ENCODE measurements around the gene MAP3K20. TPM values are rescaled to one million over a fixed set of nuclear protein-coding genes. Genes with fewer than 3 reads are reported as not detected.

MAP3K20 gene
- total and polyA plus RNA-seq, 2 experiments from 2014 or later = 7.6 to 9.6 TPM

DNA sequence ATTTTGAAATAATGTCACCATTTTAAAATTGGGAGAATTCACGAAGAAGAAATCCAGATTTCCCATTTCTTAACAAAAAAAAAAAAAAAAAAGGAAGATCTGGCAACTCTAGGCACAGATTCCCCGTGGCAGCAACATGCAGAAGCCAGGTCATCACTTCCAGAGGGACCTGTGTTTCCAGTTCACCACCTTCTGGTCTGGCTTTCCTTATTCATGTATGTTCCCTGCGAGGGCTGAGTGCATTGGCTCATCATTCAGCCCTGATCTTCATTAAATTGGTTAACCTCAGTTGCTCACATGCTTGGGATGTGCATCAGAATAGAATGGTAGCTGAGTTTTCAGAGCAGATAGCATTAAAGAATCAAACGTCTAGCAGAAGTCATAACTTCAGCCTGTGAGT, 25.0 kb upstream of the MAP3K20 start:
- Histone ChIP-seq H4K20me1 (replicated peaks; ENCODE audit: insufficient read depth) (no peaks in the 10 kb centered on the region), H3K4me1 (ENCODE audit: insufficient read depth) (peaks cover 4% of the 10 kb centered on the region; the same call in 1 of the 2 replicates), H3K27ac (ENCODE audit: low read depth) (no peak overlapping the region), H3K36me3 (ENCODE audit: insufficient read depth) (no peaks in the 10 kb centered on the region), H3K4me3 (no peak overlapping the region), H3K9me2 (ENCODE audit: insufficient read depth) (no peaks in the 10 kb centered on the region), H3K79me2 (replicated peaks; ENCODE audit: insufficient read depth) (no peaks in the 10 kb centered on the region), H2AFZ (no peak overlapping the region), H3F3A (replicated peaks; ENCODE audit: low read depth) (no peaks in the 10 kb centered on the region), H3K4me2 (no peak overlapping the region), H3K27me3 (ENCODE audit: insufficient read depth) (no peaks in the 10 kb centered on the region)
- H3K9me3 Mint-ChIP-seq = no peaks in the 10 kb centered on the region
- H3K36me3 Mint-ChIP-seq (ENCODE audit: low read depth) = no peaks in the 10 kb centered on the region
- no peak for ATAC-seq
- TF ChIP-seq, protein P1, sequence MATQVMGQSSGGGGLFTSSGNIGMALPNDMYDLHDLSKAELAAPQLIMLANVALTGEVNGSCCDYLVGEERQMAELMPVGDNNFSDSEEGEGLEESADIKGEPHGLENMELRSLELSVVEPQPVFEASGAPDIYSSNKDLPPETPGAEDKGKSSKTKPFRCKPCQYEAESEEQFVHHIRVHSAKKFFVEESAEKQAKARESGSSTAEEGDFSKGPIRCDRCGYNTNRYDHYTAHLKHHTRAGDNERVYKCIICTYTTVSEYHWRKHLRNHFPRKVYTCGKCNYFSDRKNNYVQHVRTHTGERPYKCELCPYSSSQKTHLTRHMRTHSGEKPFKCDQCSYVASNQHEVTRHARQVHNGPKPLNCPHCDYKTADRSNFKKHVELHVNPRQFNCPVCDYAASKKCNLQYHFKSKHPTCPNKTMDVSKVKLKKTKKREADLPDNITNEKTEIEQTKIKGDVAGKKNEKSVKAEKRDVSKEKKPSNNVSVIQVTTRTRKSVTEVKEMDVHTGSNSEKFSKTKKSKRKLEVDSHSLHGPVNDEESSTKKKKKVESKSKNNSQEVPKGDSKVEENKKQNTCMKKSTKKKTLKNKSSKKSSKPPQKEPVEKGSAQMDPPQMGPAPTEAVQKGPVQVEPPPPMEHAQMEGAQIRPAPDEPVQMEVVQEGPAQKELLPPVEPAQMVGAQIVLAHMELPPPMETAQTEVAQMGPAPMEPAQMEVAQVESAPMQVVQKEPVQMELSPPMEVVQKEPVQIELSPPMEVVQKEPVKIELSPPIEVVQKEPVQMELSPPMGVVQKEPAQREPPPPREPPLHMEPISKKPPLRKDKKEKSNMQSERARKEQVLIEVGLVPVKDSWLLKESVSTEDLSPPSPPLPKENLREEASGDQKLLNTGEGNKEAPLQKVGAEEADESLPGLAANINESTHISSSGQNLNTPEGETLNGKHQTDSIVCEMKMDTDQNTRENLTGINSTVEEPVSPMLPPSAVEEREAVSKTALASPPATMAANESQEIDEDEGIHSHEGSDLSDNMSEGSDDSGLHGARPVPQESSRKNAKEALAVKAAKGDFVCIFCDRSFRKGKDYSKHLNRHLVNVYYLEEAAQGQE (IDR thresholded peaks at IDR 0.05; ENCODE audit: unreplicated experiment) = no peak
- TF ChIP-seq JUNB (IDR thresholded peaks at IDR 0.05; ENCODE audit: unreplicated experiment) (no peak), NANOG (IDR thresholded peaks at IDR 0.05; ENCODE audit: borderline replicate concordance) (no peak), POLR2AphosphoS5 (IDR thresholded peaks at IDR 0.05; ENCODE audit: low read depth) (no peak), EZH2 (IDR thresholded peaks at IDR 0.05; ENCODE audit: low read depth, unreplicated experiment) (no peak), ZNF114 (CRISPR knock-in tag; IDR thresholded peaks at IDR 0.05) (no peak), CREB1 (CRISPR knock-in tag; IDR thresholded peaks at IDR 0.05; ENCODE audit: low read depth) (no peak), STAT1 (IDR thresholded peaks at IDR 0.05; ENCODE audit: unreplicated experiment) (no peak), EZH2phosphoT487 (IDR thresholded peaks at IDR 0.05; ENCODE audit: unreplicated experiment) (no peak), ZNF331 (CRISPR knock-in tag; IDR thresholded peaks at IDR 0.05; ENCODE audit: low read depth) (no peak)
- TF ChIP-seq, protein P2, sequence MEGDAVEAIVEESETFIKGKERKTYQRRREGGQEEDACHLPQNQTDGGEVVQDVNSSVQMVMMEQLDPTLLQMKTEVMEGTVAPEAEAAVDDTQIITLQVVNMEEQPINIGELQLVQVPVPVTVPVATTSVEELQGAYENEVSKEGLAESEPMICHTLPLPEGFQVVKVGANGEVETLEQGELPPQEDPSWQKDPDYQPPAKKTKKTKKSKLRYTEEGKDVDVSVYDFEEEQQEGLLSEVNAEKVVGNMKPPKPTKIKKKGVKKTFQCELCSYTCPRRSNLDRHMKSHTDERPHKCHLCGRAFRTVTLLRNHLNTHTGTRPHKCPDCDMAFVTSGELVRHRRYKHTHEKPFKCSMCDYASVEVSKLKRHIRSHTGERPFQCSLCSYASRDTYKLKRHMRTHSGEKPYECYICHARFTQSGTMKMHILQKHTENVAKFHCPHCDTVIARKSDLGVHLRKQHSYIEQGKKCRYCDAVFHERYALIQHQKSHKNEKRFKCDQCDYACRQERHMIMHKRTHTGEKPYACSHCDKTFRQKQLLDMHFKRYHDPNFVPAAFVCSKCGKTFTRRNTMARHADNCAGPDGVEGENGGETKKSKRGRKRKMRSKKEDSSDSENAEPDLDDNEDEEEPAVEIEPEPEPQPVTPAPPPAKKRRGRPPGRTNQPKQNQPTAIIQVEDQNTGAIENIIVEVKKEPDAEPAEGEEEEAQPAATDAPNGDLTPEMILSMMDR (conservative IDR thresholded peaks at IDR 0.05; ENCODE audit: low read depth in 2 of 2) = no peak
- TF ChIP-seq, protein P3, sequence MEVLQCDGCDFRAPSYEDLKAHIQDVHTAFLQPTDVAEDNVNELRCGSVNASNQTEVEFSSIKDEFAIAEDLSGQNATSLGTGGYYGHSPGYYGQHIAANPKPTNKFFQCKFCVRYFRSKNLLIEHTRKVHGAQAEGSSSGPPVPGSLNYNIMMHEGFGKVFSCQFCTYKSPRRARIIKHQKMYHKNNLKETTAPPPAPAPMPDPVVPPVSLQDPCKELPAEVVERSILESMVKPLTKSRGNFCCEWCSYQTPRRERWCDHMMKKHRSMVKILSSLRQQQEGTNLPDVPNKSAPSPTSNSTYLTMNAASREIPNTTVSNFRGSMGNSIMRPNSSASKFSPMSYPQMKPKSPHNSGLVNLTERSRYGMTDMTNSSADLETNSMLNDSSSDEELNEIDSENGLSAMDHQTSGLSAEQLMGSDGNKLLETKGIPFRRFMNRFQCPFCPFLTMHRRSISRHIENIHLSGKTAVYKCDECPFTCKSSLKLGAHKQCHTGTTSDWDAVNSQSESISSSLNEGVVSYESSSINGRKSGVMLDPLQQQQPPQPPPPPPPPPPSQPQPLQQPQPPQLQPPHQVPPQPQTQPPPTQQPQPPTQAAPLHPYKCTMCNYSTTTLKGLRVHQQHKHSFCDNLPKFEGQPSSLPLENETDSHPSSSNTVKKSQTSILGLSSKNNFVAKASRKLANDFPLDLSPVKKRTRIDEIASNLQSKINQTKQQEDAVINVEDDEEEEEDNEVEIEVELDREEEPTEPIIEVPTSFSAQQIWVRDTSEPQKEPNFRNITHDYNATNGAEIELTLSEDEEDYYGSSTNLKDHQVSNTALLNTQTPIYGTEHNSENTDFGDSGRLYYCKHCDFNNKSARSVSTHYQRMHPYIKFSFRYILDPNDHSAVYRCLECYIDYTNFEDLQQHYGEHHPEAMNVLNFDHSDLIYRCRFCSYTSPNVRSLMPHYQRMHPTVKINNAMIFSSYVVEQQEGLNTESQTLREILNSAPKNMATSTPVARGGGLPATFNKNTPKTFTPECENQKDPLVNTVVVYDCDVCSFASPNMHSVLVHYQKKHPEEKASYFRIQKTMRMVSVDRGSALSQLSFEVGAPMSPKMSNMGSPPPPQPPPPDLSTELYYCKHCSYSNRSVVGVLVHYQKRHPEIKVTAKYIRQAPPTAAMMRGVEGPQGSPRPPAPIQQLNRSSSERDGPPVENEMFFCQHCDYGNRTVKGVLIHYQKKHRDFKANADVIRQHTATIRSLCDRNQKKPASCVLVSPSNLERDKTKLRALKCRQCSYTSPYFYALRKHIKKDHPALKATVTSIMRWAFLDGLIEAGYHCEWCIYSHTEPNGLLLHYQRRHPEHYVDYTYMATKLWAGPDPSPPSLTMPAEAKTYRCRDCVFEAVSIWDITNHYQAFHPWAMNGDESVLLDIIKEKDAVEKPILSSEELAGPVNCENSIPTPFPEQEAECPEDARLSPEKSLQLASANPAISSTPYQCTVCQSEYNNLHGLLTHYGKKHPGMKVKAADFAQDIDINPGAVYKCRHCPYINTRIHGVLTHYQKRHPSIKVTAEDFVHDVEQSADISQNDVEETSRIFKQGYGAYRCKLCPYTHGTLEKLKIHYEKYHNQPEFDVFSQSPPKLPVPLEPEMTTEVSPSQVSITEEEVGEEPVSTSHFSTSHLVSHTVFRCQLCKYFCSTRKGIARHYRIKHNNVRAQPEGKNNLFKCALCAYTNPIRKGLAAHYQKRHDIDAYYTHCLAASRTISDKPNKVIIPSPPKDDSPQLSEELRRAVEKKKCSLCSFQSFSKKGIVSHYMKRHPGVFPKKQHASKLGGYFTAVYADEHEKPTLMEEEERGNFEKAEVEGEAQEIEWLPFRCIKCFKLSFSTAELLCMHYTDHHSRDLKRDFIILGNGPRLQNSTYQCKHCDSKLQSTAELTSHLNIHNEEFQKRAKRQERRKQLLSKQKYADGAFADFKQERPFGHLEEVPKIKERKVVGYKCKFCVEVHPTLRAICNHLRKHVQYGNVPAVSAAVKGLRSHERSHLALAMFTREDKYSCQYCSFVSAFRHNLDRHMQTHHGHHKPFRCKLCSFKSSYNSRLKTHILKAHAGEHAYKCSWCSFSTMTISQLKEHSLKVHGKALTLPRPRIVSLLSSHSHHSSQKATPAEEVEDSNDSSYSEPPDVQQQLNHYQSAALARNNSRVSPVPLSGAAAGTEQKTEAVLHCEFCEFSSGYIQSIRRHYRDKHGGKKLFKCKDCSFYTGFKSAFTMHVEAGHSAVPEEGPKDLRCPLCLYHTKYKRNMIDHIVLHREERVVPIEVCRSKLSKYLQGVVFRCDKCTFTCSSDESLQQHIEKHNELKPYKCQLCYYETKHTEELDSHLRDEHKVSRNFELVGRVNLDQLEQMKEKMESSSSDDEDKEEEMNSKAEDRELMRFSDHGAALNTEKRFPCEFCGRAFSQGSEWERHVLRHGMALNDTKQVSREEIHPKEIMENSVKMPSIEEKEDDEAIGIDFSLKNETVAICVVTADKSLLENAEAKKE (CRISPR knock-in tag; IDR thresholded peaks at IDR 0.05) = no peak
- TF ChIP-seq, protein P4, sequence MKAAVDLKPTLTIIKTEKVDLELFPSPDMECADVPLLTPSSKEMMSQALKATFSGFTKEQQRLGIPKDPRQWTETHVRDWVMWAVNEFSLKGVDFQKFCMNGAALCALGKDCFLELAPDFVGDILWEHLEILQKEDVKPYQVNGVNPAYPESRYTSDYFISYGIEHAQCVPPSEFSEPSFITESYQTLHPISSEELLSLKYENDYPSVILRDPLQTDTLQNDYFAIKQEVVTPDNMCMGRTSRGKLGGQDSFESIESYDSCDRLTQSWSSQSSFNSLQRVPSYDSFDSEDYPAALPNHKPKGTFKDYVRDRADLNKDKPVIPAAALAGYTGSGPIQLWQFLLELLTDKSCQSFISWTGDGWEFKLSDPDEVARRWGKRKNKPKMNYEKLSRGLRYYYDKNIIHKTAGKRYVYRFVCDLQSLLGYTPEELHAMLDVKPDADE (IDR thresholded peaks at IDR 0.05) = no peak
- no peak for DNase-seq (ENCODE audit: low spot score)
- H3K4me1 Mint-ChIP-seq = peaks cover 5% of the 10 kb centered on the region; the same call in 2 of the 3 replicates
- H3K4me3 Mint-ChIP-seq = no peak overlapping the region
- H3K27me3 Mint-ChIP-seq (ENCODE audit: insufficient read depth, low read depth, poor library complexity) = peaks cover 5% of the 10 kb centered on the region
- no peak overlapping the region for H3K27ac Mint-ChIP-seq
